ENCODE data around the gene SORL1-AS1.

SORL1-AS1 gene

GRCh38 chr11:121474680-121475079, 21.9 kb upstream of the SORL1-AS1 start:
- DNase-seq: no peak

- peak; percentile 29 for DNase-seq
Observed at GRCh38 chr11:121473064-121473777, 20.5 kb upstream of the SORL1-AS1 start.

- no peak for DNase-seq
Observed at GRCh38 chr11:121472312-121472711, 19.5 kb upstream of the SORL1-AS1 start.

DNA sequence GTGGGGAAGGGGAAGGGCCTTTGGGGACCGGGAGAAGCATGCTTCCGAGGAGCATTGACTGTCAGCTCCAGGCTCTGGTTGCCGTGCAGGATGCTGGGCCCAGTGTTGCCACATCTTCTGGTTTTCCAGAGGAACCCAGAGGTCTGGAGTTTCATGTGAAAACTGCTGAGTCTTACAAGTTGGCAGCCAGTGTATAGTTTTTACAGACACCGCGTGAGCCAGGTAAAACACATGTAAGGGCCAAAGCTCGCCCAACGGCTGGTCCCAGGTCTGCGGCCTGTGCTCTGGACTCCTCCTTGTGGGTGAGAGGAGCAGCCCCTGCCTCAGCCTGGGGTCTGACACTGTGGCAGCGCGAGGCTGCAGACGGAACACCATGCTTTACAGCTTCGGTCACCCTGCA, 18.4 kb upstream of the SORL1-AS1 start:
- no peak for DNase-seq

GRCh38 chr11:121469910-121470309, 17.1 kb upstream of the SORL1-AS1 start:
- DNase-seq: no peak

DNA sequence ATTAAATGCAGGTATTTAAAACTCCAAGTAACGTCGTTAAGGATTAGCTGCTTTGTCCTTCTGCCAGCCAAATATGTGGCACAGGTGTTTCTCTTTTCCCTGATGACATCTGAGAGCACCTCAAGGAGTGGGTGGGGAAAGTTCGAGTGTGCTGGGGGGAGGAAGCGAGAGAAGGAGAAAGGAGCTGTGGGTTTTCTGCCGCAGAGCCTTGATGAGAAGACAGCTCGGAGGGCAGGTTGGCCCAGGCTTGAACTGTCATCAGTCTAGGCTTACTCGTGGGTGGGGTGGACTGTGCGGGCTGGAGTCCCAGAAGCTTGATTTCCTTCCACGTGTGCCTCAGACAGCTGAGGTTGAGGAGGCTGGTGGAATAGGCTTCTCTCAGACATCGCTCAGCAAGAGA, 15.2 kb upstream of the SORL1-AS1 start:
- DNase-seq: no peak

GRCh38 chr11:121467471-121467870, 14.7 kb upstream of the SORL1-AS1 start:
- no peak for DNase-seq

DNA sequence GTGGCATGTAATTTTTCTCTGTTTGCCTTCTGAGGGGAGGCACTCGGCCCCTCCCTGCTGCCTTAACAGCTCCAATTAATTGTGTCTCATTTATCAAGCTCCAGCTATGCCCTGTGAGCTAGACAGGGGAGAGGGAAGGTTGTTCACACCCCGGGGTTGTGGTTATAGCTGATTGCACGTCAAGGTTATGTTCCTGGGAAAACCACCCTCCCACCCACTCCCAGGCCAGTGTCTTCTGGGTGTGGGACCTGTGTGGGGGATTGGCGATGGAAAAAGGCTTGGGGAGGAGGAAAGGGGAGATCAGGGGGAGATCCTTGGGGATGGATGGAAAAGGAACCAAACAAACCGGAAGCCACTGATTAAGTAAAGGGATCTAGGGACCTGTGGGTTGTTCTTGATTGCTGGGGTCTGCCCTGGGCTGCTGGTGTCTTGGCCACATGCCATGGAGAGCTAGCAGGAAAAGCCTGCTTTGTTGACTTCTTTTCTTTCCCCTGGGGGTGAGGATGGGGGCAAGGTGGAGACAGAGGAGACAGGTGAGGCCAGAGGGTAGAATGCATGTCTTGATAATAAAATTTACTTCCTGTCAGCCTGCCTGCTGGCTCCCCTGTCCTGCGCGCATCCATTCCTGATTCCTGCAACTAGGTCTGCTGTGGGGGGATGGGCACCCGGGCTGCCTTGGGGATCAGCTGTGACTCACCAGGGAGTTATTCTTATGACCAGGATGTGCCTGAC, 13.5 kb upstream of the SORL1-AS1 start:
- DNase-seq: no peak

DNA sequence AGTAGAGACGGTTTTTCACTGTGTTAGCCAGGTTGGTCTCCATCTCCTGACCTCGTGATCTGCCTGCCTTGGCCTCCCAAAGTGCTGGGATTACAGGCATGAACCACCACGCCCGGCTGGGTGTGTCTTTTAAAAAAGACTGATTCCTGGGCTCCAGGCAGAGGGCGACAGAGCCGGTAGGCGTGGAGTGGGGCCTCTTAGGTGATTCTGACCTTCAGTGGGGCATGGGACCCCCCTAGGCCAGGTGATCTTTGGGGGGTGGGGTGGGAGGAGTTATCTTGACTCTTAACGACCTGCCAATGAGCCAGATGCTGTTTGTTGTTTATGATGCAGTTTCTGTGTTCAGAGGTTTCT, 12.9 kb upstream of the SORL1-AS1 start:
- DNase-seq: no peak

DNA sequence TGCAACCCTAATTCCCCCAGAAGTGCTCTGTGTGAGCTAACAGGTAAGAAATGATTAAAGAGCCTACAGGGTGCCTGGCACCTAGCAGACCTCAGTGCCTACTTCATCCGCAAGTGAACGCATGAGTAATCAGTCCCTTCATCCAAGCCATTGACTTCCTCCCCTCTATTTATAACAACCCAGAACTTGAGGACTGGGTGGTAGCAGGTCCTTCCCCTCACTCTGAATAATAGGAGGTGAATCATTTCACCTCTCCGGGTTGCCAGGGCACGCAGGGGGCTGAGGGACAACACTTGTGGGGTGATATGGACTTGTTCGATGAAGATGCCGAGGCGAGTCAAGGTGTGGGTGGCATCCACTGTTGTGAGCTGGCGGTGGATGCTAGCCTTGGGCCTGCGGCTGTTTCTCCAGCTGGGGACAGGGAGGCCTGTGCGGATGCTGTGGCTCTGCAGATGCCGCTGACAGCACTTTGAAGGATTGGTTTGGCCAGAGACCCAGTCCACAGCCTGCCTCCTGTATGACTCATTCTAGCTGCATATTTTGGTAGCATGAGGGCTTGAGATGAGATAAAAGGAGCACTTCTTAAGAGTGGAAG, 11.7 kb upstream of the SORL1-AS1 start:
- no peak for DNase-seq

- DNase-seq: no peak
Observed at GRCh38 chr11:121463689-121464335, 11.0 kb upstream of the SORL1-AS1 start.

- DNase-seq: no peak
Observed at GRCh38 chr11:121461843-121462242, 9.1 kb upstream of the SORL1-AS1 start.

GRCh38 chr11:121460941-121461514, 8.3 kb upstream of the SORL1-AS1 start:
- DNase-seq: no peak

GRCh38 chr11:121459413-121460017, 6.7 kb upstream of the SORL1-AS1 start:
- no peak for DNase-seq

DNA sequence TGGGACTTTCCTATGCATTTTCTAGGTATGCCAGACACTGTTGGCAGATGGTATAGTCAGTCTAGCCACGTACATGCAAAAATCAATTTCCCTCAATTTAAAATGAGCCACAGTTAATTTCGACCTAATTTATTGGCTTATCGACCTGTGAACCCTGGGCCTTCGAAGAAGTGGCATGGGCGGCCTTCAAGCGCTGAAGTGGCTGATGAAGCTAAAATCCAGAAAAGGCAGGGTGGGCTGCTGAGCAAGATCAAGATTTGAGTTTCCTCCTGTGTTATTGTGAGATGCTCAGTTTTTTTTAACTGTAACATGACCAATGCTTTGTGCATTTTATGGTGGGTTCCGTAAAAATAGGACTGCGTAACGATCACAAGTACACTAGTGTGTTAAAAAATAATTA, 5.8 kb upstream of the SORL1-AS1 start:
- DNase-seq: no peak

DNA sequence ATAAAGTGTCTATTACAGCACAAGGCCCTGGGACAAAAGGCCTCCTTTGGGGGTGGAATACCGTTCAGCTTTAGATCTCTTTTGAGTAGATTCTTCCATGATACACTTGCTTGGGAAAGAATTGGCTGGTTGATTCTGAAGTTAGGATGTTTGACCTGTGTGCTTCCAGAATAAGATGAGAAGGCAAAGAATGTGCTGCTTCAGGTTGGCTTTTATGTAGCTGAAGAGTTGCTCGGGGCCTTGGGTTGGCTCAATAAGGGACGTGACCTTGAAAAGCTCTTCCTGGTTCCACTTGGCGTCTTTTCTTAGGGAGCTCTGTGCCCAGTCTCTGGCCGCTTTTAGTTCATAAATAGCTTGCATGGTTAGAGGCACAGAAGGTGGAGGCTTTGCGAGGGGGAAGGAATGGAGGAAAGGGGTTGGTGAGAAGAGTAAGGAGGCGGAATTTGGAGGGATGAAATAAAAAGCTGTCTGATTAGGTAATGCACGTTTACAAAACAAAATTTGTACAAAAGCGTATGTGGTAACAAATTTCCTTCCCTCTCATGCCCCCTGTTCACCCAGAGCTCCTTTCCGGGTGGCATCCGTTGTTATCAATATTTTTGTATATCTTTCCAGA, 4.2 kb upstream of the SORL1-AS1 start:
- DNase-seq: no peak

GRCh38 chr11:121456151-121456550, 3.4 kb upstream of the SORL1-AS1 start:
- no peak for DNase-seq

DNA sequence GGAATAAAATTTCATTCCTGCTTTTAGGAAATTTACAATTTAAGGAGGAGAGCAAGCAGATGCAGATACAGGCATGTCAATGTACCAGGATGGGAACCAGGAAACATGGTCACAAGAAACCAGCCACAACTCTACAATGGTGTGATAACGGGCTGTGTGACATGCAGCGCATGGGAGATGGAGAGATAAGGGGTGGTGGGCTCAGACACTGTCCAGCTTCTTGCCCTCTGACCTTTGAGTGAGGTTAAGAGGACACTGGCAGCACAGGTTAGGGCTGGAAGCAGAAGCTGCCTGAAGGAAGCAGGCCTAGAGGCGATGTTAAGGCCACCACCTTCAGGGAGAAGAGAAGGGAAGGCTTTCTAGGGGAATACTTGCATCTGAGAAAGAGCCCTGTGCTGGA, 2.3 kb upstream of the SORL1-AS1 start:
- DNase-seq: no peak

- no peak for DNase-seq
Observed at GRCh38 chr11:121453589-121454299, 977 bp upstream of the SORL1-AS1 start.

DNA sequence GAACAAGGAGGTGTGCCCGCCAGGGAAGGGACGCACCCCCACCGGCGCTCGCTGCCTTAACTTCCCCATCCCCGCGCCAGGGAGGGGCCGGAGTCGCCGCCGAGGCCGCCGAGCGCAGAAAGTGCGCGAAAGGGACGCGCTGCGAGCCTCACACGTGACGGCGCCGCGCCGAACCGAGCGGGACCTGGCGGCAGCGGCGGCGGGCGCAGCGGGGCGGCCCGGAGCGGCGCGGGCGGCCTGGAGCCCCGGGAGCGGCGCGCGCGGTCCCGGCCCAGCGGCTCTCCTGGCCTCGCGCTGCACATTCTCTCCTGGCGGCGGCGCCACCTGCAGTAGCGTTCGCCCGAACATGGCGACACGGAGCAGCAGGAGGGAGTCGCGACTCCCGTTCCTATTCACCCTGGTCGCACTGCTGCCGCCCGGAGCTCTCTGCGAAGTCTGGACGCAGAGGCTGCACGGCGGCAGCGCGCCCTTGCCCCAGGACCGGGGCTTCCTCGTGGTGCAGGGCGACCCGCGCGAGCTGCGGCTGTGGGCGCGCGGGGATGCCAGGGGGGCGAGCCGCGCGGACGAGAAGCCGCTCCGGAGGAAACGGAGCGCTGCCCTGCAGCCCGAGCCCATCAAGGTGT, 670 bp downstream of the SORL1-AS1 start, which contains the start of gene SORL1:
Gene SORL1, plus strand, starts transcription at position 329 of the 623 bp plus-strand sequence. Its CDS starts 18 bp downstream, at position 347.
- DNase-seq: peak; percentile 81

Data from hindlimb muscle (tissue), 1 donor.